ENCODE data around the gene RRM2. TPM values are rescaled to one million over a fixed set of nuclear protein-coding genes. Genes with fewer than 3 reads are reported as not detected.

RRM2 gene
- total and polyA plus RNA-seq, 2 experiments from 2014 or later: 23.5 to 79.2 TPM

DNA sequence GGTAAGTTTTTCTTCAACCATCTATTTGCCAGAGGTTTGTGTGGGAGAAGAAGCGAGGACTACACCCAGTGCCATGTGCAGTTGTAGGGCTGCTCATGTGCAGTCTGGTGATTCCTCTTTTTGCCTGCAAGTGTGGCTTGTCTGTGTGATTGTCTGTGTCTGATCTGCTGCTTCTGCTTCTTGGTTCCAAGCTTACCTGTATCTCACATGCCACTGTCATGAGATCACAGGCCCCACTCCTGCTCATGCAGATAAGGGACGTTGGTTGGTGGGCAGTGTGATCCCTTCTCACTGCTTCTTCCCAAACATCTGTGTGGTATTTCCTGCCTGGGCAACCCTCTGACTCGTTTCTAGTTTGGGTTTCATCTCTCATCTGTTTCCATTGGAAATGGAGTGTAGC lies 27.1 kb downstream of the RRM2 start:
- 53 to 68% methylated on average over 3 of the region's 3 CpGs for WGBS, 2 experiments (ENCODE audit: low coverage in 1 of 2, low lambda C conversion rate in 2 of 2, missing lambda C conversion rate in 2 of 2)
- no peak for DNase-seq
- no peaks in the 10 kb centered on the region for H3K79me2 ChIP-seq (ENCODE audit: insufficient read depth)

DNA sequence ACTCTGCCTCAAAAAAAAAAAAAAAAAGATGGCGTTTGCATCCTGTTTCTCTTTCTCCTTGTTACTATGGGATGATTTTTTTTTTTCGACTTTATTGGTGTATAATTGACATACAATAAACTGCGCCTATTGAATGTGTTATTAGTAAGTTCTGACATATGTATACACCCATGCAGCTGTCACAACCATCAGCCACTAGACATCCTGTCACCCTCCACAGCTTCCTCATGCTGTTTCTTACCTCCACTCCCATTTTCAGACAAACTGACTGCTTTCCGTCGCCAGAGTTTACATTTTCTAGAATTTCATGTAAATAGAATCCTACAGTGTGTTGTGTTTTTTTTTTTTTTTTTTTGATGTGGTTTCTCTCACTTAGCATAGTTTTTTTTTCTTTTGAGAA lies 27.9 kb downstream of the RRM2 start:
- no peak for DNase-seq
- no peaks in the 10 kb centered on the region for H3K36me3 ChIP-seq (ENCODE audit: low read depth)

More for the DNA sequence above, 27.1 kb downstream of the RRM2 start:
- in situ Hi-C loops (cut with MboI): no loop called here
- H3K9ac ChIP-seq: no peak overlapping the region
- H3K4me3 ChIP-seq: no peak overlapping the region
- H3F3A ChIP-seq (ENCODE audit: insufficient read depth): no peaks in the 10 kb centered on the region
- no peaks in the 10 kb centered on the region for H3K36me3 ChIP-seq (ENCODE audit: low read depth)
- H3K27ac ChIP-seq: no peak overlapping the region
- H4K20me1 ChIP-seq (ENCODE audit: insufficient read depth): no peaks in the 10 kb centered on the region
- no peaks in the 10 kb centered on the region for H3K4me1 ChIP-seq (ENCODE audit: insufficient read depth)
- H3K27me3 ChIP-seq (replicated peaks; ENCODE audit: insufficient read depth): no peaks in the 10 kb centered on the region
- no peaks in the 10 kb centered on the region for H3K9me3 ChIP-seq (ENCODE audit: low read depth)
- H3K4me2 ChIP-seq (ENCODE audit: unreplicated experiment): no peak overlapping the region
- no peak overlapping the region for H2AFZ ChIP-seq
- TF ChIP-seq EZH2phosphoT487 (IDR thresholded peaks at IDR 0.05; ENCODE audit: insufficient read depth, low read depth) (no peak), EZH2 (IDR thresholded peaks at IDR 0.05; ENCODE audit: insufficient read depth, poor library complexity, severe bottlenecking) (no peak)
- no peaks in the 10 kb centered on the region for H3K9me2 ChIP-seq (ENCODE audit: insufficient read depth)

GRCh38 chr2:10151462-10151861 lies 28.9 kb downstream of the RRM2 start:
- Histone ChIP-seq H3K4me3 (no peak overlapping the region), H3K27ac (no peak overlapping the region), H3K4me2 (ENCODE audit: unreplicated experiment) (no peak overlapping the region), H3K9me2 (ENCODE audit: insufficient read depth) (no peaks in the 10 kb centered on the region), H3K27me3 (replicated peaks; ENCODE audit: insufficient read depth) (no peaks in the 10 kb centered on the region), H3K9ac (no peak overlapping the region), H3K4me1 (ENCODE audit: insufficient read depth) (no peaks in the 10 kb centered on the region), H4K20me1 (ENCODE audit: insufficient read depth) (no peaks in the 10 kb centered on the region), H2AFZ (no peak overlapping the region), H3F3A (ENCODE audit: insufficient read depth) (no peaks in the 10 kb centered on the region), H3K79me2 (ENCODE audit: insufficient read depth) (no peaks in the 10 kb centered on the region), H3K36me3 (ENCODE audit: low read depth) (no peaks in the 10 kb centered on the region), H3K9me3 (ENCODE audit: low read depth) (no peaks in the 10 kb centered on the region)
- no peak for TF ChIP-seq EZH2phosphoT487 (IDR thresholded peaks at IDR 0.05; ENCODE audit: insufficient read depth, low read depth)
- TF ChIP-seq EZH2 (IDR thresholded peaks at IDR 0.05; ENCODE audit: insufficient read depth, poor library complexity, severe bottlenecking): no peak
- WGBS, 2 experiments (ENCODE audit: low coverage in 1 of 2, low lambda C conversion rate in 2 of 2, missing lambda C conversion rate in 2 of 2): 97 to 99% methylated on average over 5 of the region's 5 CpGs
- in situ Hi-C loops (cut with MboI): no loop called here
- DNase-seq: no peak

More for the DNA sequence above, 27.9 kb downstream of the RRM2 start:
- Histone ChIP-seq H3K4me2 (ENCODE audit: unreplicated experiment) (no peak overlapping the region), H3K4me1 (ENCODE audit: insufficient read depth) (no peaks in the 10 kb centered on the region), H3K9ac (no peak overlapping the region), H4K20me1 (ENCODE audit: insufficient read depth) (no peaks in the 10 kb centered on the region), H3K4me3 (no peak overlapping the region), H3F3A (ENCODE audit: insufficient read depth) (no peaks in the 10 kb centered on the region), H3K9me3 (ENCODE audit: low read depth) (no peaks in the 10 kb centered on the region), H3K79me2 (ENCODE audit: insufficient read depth) (no peaks in the 10 kb centered on the region), H3K27me3 (replicated peaks; ENCODE audit: insufficient read depth) (no peaks in the 10 kb centered on the region), H3K27ac (no peak overlapping the region), H3K9me2 (ENCODE audit: insufficient read depth) (no peaks in the 10 kb centered on the region), H2AFZ (no peak overlapping the region)
- 95 to 99% methylated on average over 5 of the region's 5 CpGs for WGBS, 2 experiments (ENCODE audit: low coverage in 1 of 2, low lambda C conversion rate in 2 of 2, missing lambda C conversion rate in 2 of 2)
- TF ChIP-seq EZH2 (IDR thresholded peaks at IDR 0.05; ENCODE audit: insufficient read depth, poor library complexity, severe bottlenecking): no peak
- no peak for TF ChIP-seq EZH2phosphoT487 (IDR thresholded peaks at IDR 0.05; ENCODE audit: insufficient read depth, low read depth)
- in situ Hi-C loops (cut with MboI): no loop called here

DNA sequence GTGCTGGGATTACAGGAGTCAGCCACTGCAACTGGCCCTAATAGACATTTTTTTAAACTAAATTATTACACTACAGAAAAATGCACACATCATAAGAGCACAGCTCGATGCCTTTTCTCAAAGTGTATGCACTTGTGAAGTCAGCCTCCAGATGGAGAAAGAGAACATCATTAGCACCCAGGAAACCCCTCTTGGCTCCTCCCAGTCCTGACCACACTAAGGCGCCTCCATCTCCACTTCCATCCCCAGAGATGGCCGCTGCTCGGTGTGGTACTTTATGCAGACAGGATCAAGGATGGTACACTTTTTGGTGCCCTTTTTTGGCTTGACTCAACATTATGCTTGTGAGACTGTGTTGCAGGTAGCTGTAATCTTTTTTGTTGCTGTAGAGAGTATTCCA lies 34.8 kb downstream of the RRM2 start:
- in situ Hi-C loops (cut with MboI): no loop called here
- H3K27me3 ChIP-seq (replicated peaks; ENCODE audit: insufficient read depth): no peaks in the 10 kb centered on the region
- no peak overlapping the region for H3K4me3 ChIP-seq
- WGBS, 2 experiments (ENCODE audit: low coverage in 1 of 2, low lambda C conversion rate in 2 of 2, missing lambda C conversion rate in 2 of 2): 91 to 93% methylated on average over 4 of the region's 4 CpGs
- H4K20me1 ChIP-seq (ENCODE audit: insufficient read depth): no peaks in the 10 kb centered on the region
- no peaks in the 10 kb centered on the region for H3K9me2 ChIP-seq (ENCODE audit: insufficient read depth)
- no peak overlapping the region for H3K27ac ChIP-seq
- no peaks in the 10 kb centered on the region for H3K4me1 ChIP-seq (ENCODE audit: insufficient read depth)
- no peak overlapping the region for H3K9ac ChIP-seq
- no peak for TF ChIP-seq EZH2phosphoT487 (IDR thresholded peaks at IDR 0.05; ENCODE audit: insufficient read depth, low read depth)
- TF ChIP-seq EZH2 (IDR thresholded peaks at IDR 0.05; ENCODE audit: insufficient read depth, poor library complexity, severe bottlenecking): no peak
- no peaks in the 10 kb centered on the region for H3K79me2 ChIP-seq (ENCODE audit: insufficient read depth)
- no peak for DNase-seq
- H3K36me3 ChIP-seq (ENCODE audit: low read depth): no peaks in the 10 kb centered on the region
- no peaks in the 10 kb centered on the region for H3F3A ChIP-seq (ENCODE audit: insufficient read depth)
- no peak overlapping the region for H3K4me2 ChIP-seq (ENCODE audit: unreplicated experiment)
- no peaks in the 10 kb centered on the region for H3K9me3 ChIP-seq (ENCODE audit: low read depth)
- H2AFZ ChIP-seq: no peak overlapping the region

DNA sequence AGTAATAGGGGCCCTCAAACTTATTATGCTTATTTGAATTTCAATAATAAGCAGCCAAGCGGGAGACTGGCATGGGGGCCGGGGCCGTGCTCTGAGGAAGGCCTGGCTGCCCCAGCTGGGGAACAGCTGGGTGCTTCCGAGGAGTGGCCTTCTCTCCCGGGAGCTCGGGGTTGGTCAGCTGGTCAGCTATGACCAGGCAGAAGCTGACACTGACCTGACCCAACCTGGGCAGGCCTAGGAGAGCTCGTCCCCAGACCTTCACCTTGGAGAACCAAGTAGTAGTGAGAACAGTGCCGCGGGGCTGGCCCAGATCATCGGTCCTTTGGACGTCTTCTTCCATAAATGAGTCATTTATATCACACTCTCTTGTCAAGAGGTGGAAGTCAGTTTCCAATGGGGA lies 36.1 kb downstream of the RRM2 start:
- Histone ChIP-seq H3K9me3 (ENCODE audit: low read depth) (no peaks in the 10 kb centered on the region), H3F3A (ENCODE audit: insufficient read depth) (no peaks in the 10 kb centered on the region), H2AFZ (no peak overlapping the region), H3K9me2 (ENCODE audit: insufficient read depth) (no peaks in the 10 kb centered on the region), H3K9ac (no peak overlapping the region), H3K27me3 (replicated peaks; ENCODE audit: insufficient read depth) (no peaks in the 10 kb centered on the region), H3K4me2 (ENCODE audit: unreplicated experiment) (no peak overlapping the region), H4K20me1 (ENCODE audit: insufficient read depth) (no peaks in the 10 kb centered on the region), H3K79me2 (ENCODE audit: insufficient read depth) (no peaks in the 10 kb centered on the region), H3K27ac (no peak overlapping the region), H3K4me3 (no peak overlapping the region), H3K36me3 (ENCODE audit: low read depth) (no peaks in the 10 kb centered on the region), H3K4me1 (ENCODE audit: insufficient read depth) (no peaks in the 10 kb centered on the region)
- no peak for TF ChIP-seq EZH2 (IDR thresholded peaks at IDR 0.05; ENCODE audit: insufficient read depth, poor library complexity, severe bottlenecking)
- no peak for TF ChIP-seq EZH2phosphoT487 (IDR thresholded peaks at IDR 0.05; ENCODE audit: insufficient read depth, low read depth)
- in situ Hi-C loops (cut with MboI): no loop called here
- DNase-seq: no peak
- WGBS, 2 experiments (ENCODE audit: low coverage in 1 of 2, low lambda C conversion rate in 2 of 2, missing lambda C conversion rate in 2 of 2): 91 to 94% methylated on average over 11 of the region's 11 CpGs

Measured in GM23248 (cell line).